PC-9 (cell line): ENCODE data around the gene TMEM214.

Experiments used
- CTCF ChIP-seq: fragments of 200-600 bp; sonication (generic); conservative IDR thresholded peaks from 2 replicates; pipeline ENCODE4 v1.6.1; 2017; ENCODE audit warnings: mixed run types, antibody characterized with exemption, mild to moderate bottlenecking, moderate library complexity
- EZH2 ChIP-seq: fragments of 200-600 bp; sonication (generic); IDR thresholded peaks from 2 replicates; pipeline ENCODE4 v1.8.0; 2017; ENCODE audit warnings: antibody characterized with exemption, low read depth

- TF ChIP-seq CTCF (no peak), EZH2 (no peak)
These were observed 32.5 kb upstream of the TMEM214 start for GRCh38 chr2:27000228-27000627.
